Measurements from ENCODE around the gene CDC45.

DNA sequence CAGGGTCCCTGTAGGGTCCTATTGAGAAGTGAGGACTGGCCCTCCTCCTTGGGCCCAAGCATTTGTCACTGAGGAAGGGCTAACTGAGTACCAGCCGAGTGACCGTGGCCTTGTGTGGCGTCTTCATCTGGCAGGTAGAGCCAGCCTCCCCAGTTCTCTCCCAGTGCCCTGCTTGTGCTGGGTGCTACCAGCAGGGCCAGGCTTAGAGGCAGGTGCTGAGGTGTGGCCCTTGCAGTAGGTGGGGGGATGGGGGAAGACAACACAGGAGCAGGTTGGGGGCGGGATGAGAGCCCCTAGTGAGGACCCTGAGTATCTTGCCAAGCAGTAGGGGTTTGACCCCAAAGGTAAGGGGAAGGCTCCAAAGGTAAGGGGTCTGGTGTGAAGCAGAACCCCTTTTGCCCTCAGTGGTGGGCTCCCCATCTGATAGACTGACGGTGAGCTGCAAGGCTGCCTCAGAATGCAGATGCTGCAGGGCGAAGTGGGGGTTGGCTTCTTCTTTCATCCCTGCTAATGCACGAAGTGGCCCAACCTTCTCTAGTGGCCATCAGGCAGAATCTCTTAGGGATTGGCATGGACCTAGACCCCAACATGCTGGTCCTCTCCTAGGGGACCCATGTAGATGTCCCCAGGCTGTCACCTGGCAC is 19.6 kb downstream of the CDC45 start:
- TF ChIP-seq, protein P1, sequence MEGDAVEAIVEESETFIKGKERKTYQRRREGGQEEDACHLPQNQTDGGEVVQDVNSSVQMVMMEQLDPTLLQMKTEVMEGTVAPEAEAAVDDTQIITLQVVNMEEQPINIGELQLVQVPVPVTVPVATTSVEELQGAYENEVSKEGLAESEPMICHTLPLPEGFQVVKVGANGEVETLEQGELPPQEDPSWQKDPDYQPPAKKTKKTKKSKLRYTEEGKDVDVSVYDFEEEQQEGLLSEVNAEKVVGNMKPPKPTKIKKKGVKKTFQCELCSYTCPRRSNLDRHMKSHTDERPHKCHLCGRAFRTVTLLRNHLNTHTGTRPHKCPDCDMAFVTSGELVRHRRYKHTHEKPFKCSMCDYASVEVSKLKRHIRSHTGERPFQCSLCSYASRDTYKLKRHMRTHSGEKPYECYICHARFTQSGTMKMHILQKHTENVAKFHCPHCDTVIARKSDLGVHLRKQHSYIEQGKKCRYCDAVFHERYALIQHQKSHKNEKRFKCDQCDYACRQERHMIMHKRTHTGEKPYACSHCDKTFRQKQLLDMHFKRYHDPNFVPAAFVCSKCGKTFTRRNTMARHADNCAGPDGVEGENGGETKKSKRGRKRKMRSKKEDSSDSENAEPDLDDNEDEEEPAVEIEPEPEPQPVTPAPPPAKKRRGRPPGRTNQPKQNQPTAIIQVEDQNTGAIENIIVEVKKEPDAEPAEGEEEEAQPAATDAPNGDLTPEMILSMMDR (IDR thresholded peaks at IDR 0.05), result no peak
- no peak for TF ChIP-seq POLR2A (IDR thresholded peaks at IDR 0.05)
